ENCODE measurements around the gene POU2AF3.
"Not testable (repeated sequence)": the region's sequence is repeated elsewhere in the genome, so short reads cannot be mapped to it uniquely, and the experiment has no call there.

POU2AF3 gene

DNA sequence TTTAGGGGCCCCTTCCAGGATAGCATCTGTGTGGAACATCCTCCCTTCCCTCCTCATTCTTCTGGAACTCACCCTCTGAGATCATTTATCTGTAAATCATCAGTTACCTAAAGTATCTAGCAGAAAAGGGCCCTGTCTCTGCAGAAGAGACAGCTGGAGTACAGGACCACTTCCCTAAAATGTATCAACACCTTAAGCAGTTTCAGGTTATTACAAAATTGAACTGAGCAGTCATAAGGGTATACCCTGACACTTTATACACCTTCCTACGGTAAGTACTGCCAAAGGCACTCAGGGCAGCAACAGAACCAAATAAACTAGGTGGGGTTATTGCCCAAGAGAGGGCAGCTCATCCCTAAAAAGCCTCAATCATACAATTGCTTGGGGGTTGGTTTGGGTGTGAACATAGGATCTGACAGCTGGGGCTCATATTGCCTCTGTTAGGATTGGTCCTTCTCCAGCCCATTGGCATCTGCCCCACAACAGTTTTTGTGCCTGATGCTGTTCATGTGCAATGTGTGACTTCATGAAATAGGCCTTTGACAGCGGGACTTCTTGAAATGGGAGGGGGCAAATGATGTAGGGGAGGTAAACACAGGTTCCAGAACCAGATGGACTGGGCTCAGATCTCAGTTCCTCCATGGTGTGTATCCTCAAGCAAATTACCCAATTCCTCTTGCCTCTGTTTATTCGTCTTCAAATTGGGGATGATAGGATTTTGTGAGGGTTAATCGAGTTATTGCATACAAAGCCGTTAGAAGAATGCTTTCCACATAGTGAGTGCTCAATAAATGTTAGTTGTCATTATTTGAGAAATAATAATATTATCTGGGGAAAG, 2.9 kb downstream of the POU2AF3 start:
- no peak for DNase-seq (ENCODE audit: low read depth)

DNA sequence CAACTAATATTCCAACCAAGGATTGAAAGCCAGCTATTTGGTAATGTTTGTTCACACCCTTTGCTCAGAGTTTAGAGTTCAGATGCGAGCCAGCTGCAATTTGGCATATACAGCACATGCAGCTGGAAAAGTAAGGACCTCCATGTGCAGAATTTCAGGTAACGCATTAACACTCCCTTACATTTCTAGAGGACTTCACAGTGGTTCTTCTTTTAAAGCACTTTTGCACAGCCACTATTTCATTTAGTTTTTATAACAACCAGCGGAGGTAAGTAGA, 3.4 kb downstream of the POU2AF3 start:
- DNase-seq (ENCODE audit: low read depth), result no peak

DNA sequence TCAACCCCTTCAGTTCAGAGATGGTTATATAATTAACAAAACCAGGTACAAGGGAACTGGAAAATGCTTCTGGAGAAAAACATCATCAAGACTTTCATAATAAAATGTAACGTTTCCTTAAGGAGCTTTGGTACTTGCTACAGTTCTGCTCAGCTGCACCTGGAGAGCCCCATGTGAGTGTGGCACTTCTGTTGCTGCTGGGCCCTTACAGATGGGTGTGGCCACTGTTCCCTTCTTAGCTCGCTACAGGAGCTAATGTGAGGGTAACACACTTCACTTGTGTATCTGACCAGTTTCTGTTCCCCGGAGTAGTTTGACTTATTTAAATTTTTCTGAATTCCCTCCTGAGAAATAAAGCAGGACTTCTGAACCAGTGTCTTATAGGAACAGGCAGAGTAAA, 4.0 kb downstream of the POU2AF3 start:
- DNase-seq (ENCODE audit: low read depth), result no peak

DNA sequence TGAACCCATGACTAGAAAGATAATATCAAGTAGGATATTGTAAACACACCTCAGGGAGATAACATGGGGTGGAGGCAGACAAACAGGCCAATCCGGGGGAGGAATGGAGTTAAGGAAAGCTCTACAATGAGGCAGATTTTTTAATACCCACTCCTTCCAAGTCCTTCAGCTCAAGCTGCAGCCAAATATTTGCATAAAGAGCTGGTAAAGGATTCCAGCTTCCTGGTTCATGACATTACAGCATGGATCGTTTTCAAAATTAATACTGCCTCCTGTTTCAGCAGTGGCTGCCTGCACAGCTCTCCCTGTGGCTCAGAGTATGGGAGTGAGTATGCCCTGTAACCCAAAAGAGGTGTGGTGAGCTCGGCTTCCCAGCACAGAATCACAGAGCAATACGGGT, 5.1 kb downstream of the POU2AF3 start:
- no peak for DNase-seq (ENCODE audit: low read depth)

DNA sequence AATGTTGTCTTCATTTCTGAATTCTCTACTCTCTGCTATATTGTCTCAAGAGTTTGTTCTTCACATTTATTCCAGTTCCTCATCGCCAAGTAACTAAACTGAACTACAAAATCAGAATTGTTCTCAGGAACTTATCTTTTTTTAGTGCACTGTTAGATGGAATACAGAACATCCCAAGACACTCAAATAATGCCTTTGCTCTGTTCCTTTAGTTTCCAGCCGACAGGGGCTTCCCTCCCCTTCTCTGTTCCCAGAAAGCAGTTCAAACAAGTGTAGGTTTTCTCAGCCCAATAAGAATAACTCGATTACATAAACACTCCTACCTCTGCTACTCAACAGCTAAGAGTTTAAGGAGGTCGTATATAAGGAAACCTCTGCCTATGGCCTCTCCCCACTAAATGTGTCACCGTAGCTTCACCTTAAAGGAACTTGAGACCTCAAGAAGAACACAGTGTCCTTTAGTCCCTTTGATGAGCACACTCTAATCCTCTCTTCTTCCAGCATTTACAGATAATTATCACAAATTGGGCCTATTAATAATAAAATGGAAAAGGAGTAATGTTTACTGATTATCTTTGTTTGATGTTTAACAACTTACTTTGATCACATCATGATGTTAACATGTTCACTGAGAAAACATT, 6.9 kb downstream of the POU2AF3 start:
- DNase-seq (ENCODE audit: low read depth), result no peak

DNA sequence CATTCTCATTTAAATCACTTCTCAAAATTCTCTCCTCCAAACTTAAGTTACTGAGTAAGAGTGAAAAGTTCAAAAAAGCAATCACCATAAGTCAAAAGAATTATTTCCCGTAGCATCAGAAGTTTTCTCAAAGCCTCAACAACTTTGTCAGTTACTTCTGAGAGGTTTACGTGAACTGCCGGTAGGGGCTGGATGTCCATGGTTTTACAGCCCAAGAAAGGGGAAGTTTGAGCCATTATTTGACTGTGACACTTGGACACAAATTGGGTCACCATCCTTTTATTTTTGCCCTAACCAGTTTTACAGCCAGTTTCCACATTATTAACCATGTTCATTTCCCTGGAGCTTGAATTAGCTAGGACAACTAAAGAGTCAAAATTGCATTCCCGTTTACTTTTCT, 7.5 kb downstream of the POU2AF3 start:
- DNase-seq (ENCODE audit: low read depth), result no peak

DNA sequence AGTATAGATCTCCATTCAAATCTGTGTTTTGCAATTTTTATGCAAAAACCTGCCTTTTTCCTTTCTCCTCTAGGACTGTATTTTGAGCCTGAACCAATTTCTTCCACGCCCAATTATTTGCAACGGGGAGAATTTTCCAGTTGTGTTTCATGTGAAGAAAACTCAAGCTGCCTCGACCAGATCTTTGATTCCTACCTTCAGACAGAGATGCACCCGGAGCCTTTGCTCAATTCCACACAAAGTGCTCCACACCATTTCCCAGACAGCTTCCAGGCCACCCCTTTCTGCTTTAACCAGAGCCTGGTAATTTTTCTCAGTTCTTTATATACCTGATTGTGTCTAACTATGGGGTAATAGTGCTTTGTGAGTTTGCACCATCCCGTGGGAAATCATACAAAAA, 8.0 kb downstream of the POU2AF3 start:
- no peak for DNase-seq (ENCODE audit: low read depth)

DNA sequence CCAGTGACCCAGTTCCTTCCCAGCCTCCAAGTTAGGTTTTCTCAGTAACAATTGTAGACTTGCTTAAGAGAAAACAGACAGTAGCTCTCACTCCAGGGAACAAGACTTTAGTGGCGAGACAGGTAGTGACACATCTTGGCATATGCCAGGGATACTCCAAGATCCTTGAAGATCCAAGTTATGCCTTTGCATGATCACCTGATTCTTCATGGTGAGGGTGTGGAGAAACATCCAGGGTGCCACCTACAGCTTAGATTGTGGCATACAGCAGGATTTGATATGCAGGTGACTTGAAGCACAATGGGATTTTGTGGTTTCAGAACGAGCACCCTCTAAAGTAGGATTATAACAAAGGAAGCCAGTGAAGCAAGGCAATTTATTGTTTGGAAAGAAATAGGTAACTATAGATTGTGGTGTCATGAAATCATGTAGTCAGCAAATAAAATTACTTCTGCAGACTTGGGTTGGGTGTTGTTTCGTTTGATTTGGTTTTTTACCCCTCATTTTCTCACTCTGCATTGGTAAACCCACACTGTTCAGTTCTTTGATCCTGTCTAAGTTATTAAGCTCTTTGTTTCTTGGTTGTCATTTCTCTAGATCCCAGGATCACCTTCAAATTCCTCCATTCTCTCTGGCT, 9.2 kb downstream of the POU2AF3 start:
- no peak for DNase-seq (ENCODE audit: low read depth)

DNA sequence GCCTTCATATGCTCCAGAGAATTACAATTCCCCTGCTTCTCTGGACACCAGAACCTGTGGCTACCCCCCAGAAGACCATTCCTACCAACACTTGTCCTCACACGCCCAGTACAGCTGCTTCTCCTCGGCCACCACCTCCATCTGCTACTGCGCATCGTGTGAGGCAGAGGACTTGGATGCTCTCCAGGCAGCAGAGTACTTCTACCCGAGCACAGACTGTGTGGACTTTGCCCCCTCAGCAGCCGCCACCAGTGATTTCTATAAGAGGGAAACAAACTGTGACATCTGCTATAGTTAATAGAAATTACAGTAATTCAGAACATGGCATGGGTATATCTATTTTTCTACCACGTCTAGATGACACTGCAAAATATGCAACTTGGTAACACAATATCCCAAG, 9.8 kb downstream of the POU2AF3 start:
- no peak for DNase-seq (ENCODE audit: low read depth)

DNA sequence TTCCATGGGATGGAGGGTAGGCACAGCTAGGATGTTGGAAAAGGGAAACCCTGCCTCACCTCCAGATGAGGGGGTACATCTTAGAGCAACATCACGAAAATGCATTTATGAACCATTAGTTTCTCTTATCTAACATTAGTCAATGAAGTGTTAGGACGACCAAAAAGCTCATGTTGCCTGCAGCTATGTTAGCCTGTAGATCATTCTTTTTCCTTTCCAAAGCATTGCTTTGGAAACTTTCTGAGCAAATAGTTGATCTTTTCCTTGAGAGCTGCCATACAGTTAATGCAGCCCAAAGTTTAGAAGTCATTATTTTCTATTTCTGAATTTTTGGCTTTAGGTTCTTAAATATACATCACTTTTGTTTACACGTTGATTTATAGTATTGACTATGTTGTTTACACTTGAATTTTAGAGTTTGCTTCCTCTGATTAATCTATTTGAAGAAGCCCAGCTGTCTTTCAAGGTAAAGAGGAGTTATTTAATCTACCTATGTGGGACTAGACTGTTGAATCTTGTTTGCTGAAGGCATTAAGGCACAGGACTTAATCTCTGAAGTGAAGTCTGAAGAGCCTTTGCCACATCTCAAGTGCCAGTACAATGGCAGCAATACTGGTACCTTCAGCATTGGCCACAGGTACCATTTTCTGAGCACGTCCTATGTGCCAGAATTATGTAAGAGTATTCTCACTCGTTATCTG, 11.0 kb downstream of the POU2AF3 start:
- DNase-seq (ENCODE audit: low read depth), result no peak

DNA sequence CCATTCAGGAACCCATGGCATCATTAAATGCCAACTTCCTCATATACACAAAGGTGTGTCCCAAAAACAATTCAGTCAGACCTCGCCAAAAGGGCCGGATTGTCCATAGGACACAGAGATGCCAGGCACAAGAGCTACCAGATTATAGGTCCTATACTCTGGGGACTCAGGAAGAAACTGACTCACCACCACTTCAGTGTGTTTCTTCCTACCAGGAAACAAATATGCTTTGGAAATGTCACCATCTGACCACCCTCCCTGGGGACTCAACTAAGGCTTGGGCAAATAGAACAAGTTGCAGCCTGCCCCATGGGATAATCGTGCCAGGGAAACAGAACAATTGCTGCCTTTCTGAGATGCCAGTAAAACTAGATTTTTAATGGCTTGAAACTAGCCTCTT, 11.7 kb downstream of the POU2AF3 start:
- DNase-seq (ENCODE audit: low read depth), result no peak

DNA sequence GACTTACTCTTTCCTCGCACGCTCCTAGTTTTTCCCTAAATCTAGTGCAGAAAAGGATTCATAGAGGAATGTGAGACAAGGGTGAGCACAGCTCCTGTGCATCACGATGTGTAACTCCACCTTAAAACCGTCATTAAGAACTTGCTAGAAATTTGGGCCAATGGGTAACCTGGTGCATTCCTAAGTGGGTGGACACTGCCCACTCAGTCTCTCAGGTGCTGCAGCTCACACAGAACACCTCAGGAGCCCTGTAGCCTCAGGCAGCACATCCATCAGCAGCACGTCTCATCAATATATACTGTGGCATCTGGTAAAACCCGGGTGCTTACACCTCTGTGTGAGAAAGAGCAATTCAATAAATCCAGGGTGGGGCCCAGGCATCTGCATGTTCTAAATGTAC, 12.4 kb downstream of the POU2AF3 start:
- DNase-seq (ENCODE audit: low read depth), result no peak

DNA sequence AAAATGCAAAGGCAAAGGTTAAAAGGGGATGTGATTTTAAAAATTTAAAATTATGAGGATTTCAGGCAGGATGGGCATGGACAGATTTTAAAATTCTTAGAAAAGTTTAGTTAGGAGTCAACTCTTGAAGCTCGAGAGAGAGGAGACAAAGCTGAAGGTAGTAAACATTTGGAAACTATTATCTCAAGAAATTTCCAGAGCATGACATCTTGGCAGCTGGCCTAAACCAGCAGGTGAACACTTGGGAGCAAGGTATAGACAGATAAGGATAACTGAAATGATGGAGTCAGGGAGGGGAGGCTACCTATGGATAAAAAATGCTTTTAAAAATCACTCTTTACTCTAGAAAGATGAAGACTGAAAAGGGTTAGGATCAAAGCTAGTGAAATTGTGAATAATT, 13.7 kb downstream of the POU2AF3 start:
- no peak for DNase-seq (ENCODE audit: low read depth)

DNA sequence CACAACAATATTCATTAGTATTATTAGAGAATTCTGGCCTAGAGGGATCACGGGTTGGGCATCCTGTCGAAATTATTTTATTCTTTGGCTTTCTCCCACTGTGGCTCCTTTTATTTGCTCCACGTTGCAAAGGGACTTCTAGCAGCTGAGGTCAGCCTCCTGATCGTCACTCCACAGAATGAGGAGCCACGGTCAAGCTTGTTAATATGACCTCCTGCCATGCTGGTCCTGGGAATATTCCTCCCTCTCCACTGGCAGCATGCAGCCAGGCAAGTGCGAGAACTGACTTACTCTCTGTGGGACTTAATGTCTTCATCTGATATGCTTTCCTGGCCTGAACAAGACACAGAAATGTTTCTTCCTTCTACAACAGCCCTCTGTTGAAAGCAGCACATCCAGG, 20.9 kb downstream of the POU2AF3 start:
- DNase-seq (ENCODE audit: low read depth), result no peak

DNA sequence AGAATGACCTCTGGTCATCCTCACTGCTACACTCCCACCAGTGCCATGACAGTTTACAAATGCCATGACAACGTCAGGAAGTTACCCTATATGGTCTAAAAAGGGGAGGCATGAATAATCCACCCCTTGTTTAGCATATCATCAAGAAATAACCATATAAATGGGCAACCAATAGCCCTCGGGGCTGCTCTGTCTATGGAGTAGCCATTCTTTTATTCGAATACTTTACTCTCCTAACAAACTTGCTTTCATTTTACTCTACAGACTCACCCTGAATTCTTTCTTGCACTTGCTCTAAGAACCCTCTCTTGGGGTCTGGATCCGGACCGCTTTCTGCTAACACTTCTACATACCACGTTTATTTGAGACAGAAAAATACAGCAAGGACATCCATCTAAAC, 21.9 kb downstream of the POU2AF3 start:
- DNase-seq (ENCODE audit: low read depth), result not testable (repeated sequence)

DNA sequence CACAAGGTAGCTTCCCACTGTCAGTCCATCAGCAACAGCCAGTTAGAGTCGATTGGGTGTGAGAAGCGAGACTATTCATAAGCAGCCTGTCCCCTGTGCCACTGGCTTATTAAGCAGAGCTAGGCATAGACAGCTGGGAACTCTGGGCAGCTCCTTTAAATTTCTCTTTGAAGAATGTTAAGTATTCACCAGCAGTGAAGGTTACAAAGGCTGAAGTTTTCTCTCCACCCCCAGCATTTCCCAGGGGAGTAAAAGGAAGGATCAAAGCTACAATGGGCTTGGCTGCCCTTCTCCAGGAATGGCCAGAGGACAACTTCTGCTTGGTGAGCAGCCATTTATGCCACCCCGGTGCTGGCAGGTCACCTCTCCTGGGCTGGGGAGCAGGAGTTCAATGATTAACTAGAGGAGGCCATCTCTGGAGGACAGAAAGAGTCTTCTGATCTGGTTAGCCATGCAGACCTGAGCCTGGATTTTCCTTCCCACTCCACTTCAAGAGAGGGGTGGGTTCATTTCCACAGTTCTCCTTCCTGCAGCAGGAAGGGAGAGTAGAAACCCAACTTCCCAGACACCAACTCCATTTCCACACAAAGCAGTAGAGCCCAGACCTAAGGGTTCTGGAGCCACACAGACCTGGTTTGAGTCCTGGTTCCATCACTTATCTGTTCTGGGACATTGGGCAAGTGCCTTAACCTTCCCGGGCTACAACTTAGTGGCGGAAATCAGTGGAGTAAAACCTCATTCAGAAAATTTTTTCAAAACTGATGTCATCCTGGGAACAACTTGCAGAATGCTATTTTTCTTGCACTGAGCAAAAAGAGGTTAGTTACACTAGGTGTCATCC, 22.6 kb downstream of the POU2AF3 start:
- DNase-seq (ENCODE audit: low read depth), result no peak

DNA sequence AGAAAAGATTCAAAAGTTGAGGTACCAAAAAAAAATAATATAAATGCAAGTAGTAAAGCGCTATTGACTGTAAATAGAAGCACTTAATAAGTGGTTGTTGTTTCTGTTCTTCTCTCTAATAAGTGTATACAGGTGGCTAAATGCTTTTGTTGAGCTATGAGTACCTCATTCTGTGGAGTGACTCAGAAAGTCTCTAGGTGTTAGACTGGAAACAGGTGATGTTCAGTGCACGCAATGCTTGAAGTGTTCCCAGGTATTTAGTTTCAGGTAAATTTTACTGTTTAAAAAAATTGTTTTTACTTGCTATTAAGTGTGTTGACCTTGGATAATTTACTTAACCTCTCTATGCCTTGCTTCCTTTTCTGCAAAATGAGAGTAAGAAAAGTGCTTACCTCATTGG, 24.2 kb downstream of the POU2AF3 start:
- no peak for DNase-seq (ENCODE audit: low read depth)

DNA sequence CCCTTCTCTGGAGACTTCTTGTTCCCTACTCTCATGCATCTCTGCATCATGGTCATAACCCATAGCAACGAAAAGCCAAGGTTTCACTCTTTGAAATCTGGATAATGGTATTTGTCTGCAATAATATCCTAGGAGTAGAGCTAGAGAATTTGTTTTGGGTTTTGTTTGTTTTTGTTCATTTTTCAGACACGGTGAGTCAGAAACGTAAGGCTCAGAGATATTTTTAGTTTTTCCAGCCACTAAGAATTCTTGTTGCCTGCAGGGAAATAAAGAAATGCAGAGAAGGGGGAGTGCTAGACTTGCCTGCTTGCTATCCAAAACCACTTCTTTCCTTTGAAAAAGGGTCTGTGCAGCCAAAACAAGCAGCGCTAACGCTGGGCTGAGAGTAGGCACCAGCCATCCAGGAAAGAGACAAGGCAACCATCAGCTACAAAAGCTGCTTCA, 26.0 kb downstream of the POU2AF3 start:
- DNase-seq (ENCODE audit: low read depth), result peak; percentile 76

DNA sequence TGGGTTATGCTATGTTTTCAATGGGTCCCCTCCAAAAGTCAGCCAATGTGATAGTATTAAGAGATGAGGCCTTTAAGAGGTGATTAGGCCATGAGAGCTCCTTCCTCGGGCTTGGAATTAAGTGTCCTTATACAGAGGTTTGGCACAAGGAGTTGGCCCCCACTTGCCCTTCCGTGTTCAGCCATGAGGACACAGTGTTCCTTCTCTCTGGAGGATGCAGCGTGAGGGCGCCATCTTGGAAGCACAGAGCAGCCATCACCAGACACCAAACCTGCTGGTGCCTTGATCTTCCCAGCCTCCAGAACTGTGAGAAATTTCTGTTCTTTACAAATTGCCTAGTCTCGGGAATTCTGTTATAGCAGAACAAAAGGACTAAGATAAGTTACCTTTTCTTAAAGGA, 26.9 kb downstream of the POU2AF3 start:
- DNase-seq (ENCODE audit: low read depth), result no peak

DNA sequence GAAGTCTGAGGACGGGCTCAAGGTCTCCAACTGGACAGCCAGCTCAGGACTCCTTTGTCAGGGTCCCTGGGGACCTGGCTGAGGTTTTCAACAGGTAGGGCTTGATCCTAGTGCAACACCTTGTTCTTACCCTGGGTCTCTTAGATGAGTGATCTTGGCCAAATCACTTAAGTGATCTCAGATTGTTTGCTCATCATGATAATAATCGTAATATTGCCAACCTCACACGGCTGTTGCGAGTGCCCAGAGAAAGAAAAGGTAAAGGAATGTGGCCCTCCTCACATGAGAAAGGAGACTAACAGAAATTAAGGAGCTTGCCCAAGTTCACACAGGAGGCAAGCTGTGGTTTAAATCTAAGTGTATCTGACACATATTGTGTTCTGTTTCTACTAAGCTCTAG, 28.5 kb downstream of the POU2AF3 start:
- DNase-seq (ENCODE audit: low read depth), result no peak

DNA sequence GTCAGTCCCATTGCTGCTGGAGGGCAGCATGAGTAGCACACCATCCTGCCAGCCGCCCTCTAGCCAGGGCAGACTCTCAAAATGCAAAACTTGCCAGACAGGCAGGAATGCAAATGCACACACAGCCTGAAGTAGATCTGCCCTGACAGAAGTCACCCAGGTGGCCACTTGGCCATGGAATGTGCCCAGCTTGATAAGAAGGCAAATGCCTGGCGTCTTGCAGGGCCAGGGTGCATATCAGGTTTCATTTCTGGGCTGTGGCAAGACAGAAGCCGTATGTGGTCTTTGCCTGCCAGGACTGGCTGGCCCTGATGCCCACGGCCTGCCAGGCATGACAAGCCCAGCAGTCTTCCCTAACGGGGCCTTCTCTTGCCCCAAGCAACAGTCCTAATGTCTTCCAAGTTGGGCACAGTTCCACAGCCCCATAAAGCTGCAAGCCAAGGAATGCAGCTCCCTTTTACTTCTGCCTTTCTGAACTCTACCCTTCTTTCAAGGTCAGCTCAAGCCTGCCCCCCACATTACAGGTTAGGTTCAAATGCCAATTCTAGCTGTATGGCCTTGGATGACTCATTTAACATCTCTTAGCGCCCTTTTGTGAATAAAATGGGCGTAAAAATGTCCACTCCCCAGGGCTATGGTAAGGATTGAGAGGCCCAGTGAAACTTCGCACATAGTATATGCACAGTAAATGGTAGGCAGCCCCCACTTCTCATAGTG, 29.7 kb downstream of the POU2AF3 start:
- DNase-seq (ENCODE audit: low read depth), result peak; percentile 31

Measured in fibroblast of gingiva (primary cell).